ENCODE measurements around the gene HPGD.

The HPGD gene

GRCh38 chr4:174444390-174444789, 77.9 kb downstream of the HPGD start:
- H3K4me1 ChIP-seq (ENCODE audit: insufficient read depth, low read length) = no peaks in the 10 kb centered on the region
- ATAC-seq (ENCODE audit: insufficient read depth, low read depth) (no peak), DNase-seq (no peak)
- H3K9me3 ChIP-seq (ENCODE audit: insufficient read depth, low read length, severe bottlenecking) = no peaks in the 10 kb centered on the region
- no peak overlapping the region for H2AFZ ChIP-seq (ENCODE audit: low read depth, low read length)
- no peak overlapping the region for H3K27ac ChIP-seq (ENCODE audit: low read length)
- H3K4me2 ChIP-seq (ENCODE audit: insufficient read depth, low read length) = no peak overlapping the region
- H4K20me1 ChIP-seq (ENCODE audit: insufficient read depth, low read length) = no peaks in the 10 kb centered on the region
- H3K9ac ChIP-seq (ENCODE audit: low read depth, low read length) = no peak overlapping the region
- H3K36me3 ChIP-seq (ENCODE audit: insufficient read depth, low read length) = no peaks in the 10 kb centered on the region
- H3K4me3 ChIP-seq (ENCODE audit: low read depth in 1 of 2, low read length in 2 of 2) = no peak overlapping the region
- H3K79me2 ChIP-seq (ENCODE audit: insufficient read depth, low read length) = no peaks in the 10 kb centered on the region
- TF ChIP-seq EZH2 (IDR thresholded peaks at IDR 0.05; ENCODE audit: borderline replicate concordance, low read depth, low read length, severe bottlenecking) (no peak), CTCF (IDR thresholded peaks at IDR 0.05; ENCODE audit: borderline replicate concordance, extremely low read depth, low read length, poor library complexity, severe bottlenecking) (no peak)
- H3K27me3 ChIP-seq (ENCODE audit: insufficient read depth, low read length, poor library complexity) = no peaks in the 10 kb centered on the region
